C4-2B (cell line): Measurements from ENCODE around the gene FOXRED2.

ENCODE experiments used
- ZFX ChIP-seq: fragments of 450-650 bp; IDR thresholded peaks from 2 replicates; pipeline ENCODE4 v1.6.1; 2017
- TF ChIP-seq, protein P1 (sequence below): fragments of 450-650 bp; conservative IDR thresholded peaks from 2 replicates; pipeline ENCODE4 v1.5.1; 2017; ENCODE audit warnings: mild to moderate bottlenecking

DNA sequence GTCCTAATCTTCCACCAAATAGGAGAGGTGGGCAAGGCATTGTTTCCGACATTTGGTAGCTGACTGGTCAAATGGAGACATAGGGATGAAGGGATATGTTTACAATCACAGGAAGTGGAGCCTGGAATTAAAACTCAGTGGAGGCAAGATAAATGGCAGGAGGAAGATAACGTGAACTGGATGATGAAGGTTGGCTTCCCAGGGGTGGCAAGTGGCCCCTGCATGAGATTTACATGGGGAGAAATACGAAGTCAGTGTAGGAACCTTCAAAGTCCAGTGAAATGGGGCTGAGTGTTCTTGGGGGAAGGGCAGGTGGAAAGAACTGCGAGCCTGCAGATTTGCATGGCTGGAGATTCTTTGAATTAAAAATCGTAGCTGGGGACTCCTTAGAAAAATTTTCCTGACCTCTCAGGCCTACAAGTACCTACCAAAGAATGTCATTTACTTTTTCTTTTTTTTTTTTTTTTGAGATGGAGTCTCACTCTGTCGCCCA, 724 bp upstream of the FOXRED2 start:
- TF ChIP-seq ZFX = no peak
- TF ChIP-seq, protein P1, sequence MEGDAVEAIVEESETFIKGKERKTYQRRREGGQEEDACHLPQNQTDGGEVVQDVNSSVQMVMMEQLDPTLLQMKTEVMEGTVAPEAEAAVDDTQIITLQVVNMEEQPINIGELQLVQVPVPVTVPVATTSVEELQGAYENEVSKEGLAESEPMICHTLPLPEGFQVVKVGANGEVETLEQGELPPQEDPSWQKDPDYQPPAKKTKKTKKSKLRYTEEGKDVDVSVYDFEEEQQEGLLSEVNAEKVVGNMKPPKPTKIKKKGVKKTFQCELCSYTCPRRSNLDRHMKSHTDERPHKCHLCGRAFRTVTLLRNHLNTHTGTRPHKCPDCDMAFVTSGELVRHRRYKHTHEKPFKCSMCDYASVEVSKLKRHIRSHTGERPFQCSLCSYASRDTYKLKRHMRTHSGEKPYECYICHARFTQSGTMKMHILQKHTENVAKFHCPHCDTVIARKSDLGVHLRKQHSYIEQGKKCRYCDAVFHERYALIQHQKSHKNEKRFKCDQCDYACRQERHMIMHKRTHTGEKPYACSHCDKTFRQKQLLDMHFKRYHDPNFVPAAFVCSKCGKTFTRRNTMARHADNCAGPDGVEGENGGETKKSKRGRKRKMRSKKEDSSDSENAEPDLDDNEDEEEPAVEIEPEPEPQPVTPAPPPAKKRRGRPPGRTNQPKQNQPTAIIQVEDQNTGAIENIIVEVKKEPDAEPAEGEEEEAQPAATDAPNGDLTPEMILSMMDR = no peak
